HepG2 (cell line): ENCODE measurements around the gene SPTAN1. TPM values are rescaled to one million over a fixed set of nuclear protein-coding genes. Genes with fewer than 3 reads are reported as not detected.

Experiments
- HOXD1 ChIP-seq: sonication (generic); formaldehyde crosslinking; IDR thresholded peaks from 2 replicates; pipeline ENCODE4 v1.5.0; 2020; ENCODE audit warnings: missing genetic modification reagents
- JUNB ChIP-seq: sonication (generic); formaldehyde crosslinking; IDR thresholded peaks from 2 replicates; pipeline ENCODE4 v1.8.0; 2022; ENCODE audit warnings: missing genetic modification reagents, mild to moderate bottlenecking, borderline replicate concordance
- NCOA1 ChIP-seq: sonication (generic); formaldehyde crosslinking; IDR thresholded peaks from 2 replicates; pipeline ENCODE4 v1.9.0; 2021; ENCODE audit warnings: missing genetic modification reagents
- NR2F6 ChIP-seq, 2 experiments: IDR thresholded peaks; 2 replicates each; pipeline ENCODE4 v1.6.1; 2016; ENCODE audit warnings: antibody characterized with exemption in 1 of 2, mild to moderate bottlenecking in 1 of 2
- POGK ChIP-seq: sonication (generic); formaldehyde crosslinking; conservative IDR thresholded peaks from 2 replicates; pipeline ENCODE4 v1.8.0; 2022; ENCODE audit warnings: mild to moderate bottlenecking, moderate library complexity, missing genetic modification reagents
- RBFOX2 ChIP-seq: fragments of 200-400 bp; formaldehyde crosslinking; IDR thresholded peaks from 2 replicates; pipeline ENCODE4 v1.6.1; 2017; ENCODE audit warnings: low read depth, mild to moderate bottlenecking, low read length
- REST ChIP-seq, 2 experiments: IDR thresholded peaks; 2 replicates each; pipeline ENCODE4 v1.6.1; 2011 to 2012; ENCODE audit warnings: low read length in 2 of 2, borderline replicate concordance in 1 of 2, low read depth in 1 of 2, mild to moderate bottlenecking in 1 of 2, moderate library complexity in 1 of 2
- SAFB2 ChIP-seq: sonication (generic); formaldehyde crosslinking; IDR thresholded peaks from 2 replicates; pipeline ENCODE4 v1.5.1; 2020; ENCODE audit warnings: missing genetic modification reagents, low read depth, mild to moderate bottlenecking, borderline replicate concordance
- XRCC5 ChIP-seq: fragments of 200-400 bp; formaldehyde crosslinking; optimal IDR thresholded peaks from 2 replicates; pipeline ENCODE3; 2017; ENCODE audit warnings: mild to moderate bottlenecking, low read length
- ZNF281 ChIP-seq: sonication (generic); formaldehyde crosslinking; IDR thresholded peaks from 2 replicates; pipeline ENCODE4 v1.4.0; 2020; ENCODE audit warnings: missing genetic modification reagents, borderline replicate concordance
- ZNF362 ChIP-seq: sonication (generic); formaldehyde crosslinking; IDR thresholded peaks from 2 replicates; pipeline ENCODE4 v1.4.0; 2020; ENCODE audit warnings: missing genetic modification reagents, mild to moderate bottlenecking, borderline replicate concordance
- ZNF691 ChIP-seq: sonication (generic); formaldehyde crosslinking; IDR thresholded peaks from 2 replicates; pipeline ENCODE4 v1.4.0; 2020; ENCODE audit warnings: missing genetic modification reagents, low read depth, mild to moderate bottlenecking, borderline replicate concordance
- ZSCAN5A ChIP-seq: sonication (generic); formaldehyde crosslinking; IDR thresholded peaks from 2 replicates; pipeline ENCODE4 v1.8.0; 2022; ENCODE audit warnings: mild to moderate bottlenecking, missing genetic modification reagents, borderline replicate concordance
- polyA plus RNA-seq, 8 experiments: library from polyadenylated mRNA; depleted of rRNA in 3 of 8; stranded (reverse) in 7 of 8; unstranded in 1 of 8; fragments of >200 nt; fragmentation: Illumina TruSeq in 4 of 8; extraction: Trizol in 4 of 8; gene quantifications; 2 replicates each; pipeline versions ENCODE4 v1.2.1 to v1.2.3, GENCODE V29; 2011 to 2016; ENCODE audit warnings: low read depth in 4 of 8, missing spikeins in 1 of 8, mixed read lengths in 1 of 8; ENCODE audit not compliant: insufficient read depth in 1 of 8
- total RNA-seq, 5 experiments: library from RNA; depleted of rRNA; stranded (reverse); fragments of >200 nt; fragmentation: Illumina TruSeq; extraction: Trizol; gene quantifications; 2 replicates each; pipeline ENCODE4 v1.2.3, GENCODE V29; 2016; ENCODE audit warnings: low read depth in 1 of 5

Gene SPTAN1
- total and polyA plus RNA-seq, 2 of the 13 experiments (the other 11 are each of a cell fraction or from before 2014, with no cell fraction given), result 106 to 111 TPM

GRCh38 chr9:128635266-128636023 lies 83.1 kb downstream of the SPTAN1 start (continued):
- 0 out of 2 replicates have a peak, but pooled peaks have one; percentile 56 for TF ChIP-seq POGK (CRISPR knock-in tag)
- TF ChIP-seq RBFOX2, result peak; percentile 58; the same call in 1 of the 2 replicates
- TF ChIP-seq ZSCAN5A, result no peak
- TF ChIP-seq ZNF362 (CRISPR knock-in tag), result peak; percentile 95
- TF ChIP-seq NCOA1 (CRISPR knock-in tag), result peak; percentile 73; the same call in 1 of the 2 replicates
- peak; percentile 59; the same call in 1 of the 2 replicates for TF ChIP-seq HOXD1 (CRISPR knock-in tag)
- peak; percentile 45; the same call in 1 of the 2 replicates for TF ChIP-seq NR2F6 (IDR thresholded peaks at IDR 0.05)
- TF ChIP-seq NR2F6 (CRISPR knock-in tag; IDR thresholded peaks at IDR 0.05), result peak; percentile 64; the same call in 1 of the 2 replicates
- peak; percentile 93 for TF ChIP-seq XRCC5
- peak; percentile 28; the same call in 1 of the 2 replicates for TF ChIP-seq ZNF281 (CRISPR knock-in tag)
- peak; percentile 83; the same call in 1 of the 2 replicates for TF ChIP-seq JUNB (CRISPR knock-in tag)
- no peak for TF ChIP-seq ZNF691 (CRISPR knock-in tag)
- peak; percentile 2 to 76 for TF ChIP-seq REST (IDR thresholded peaks at IDR 0.05; ENCODE audit: borderline replicate concordance in 1 of 2, low read depth in 1 of 2, low read length in 2 of 2)
- TF ChIP-seq SAFB2 (CRISPR knock-in tag), result no peak
